GM23338 (cell line): ENCODE measurements around the gene PTPN6. TPM values are rescaled to one million over a fixed set of nuclear protein-coding genes. Genes with fewer than 3 reads are reported as not detected.
A peak's percentile ranks its signal among the peaks of the same experiment; 100 is the strongest.

Source experiments
- ATAC-seq: fragments of 200-7000 bp; cut with Tn5 transposase; 3 replicates; pipeline ENCODE4 v1.9.1; 2020
- DNase-seq: peaks from one replicate; pipeline ENCODE4 v3.0.0-alpha.2; 2015; ENCODE audit warnings: low spot score
- H2AFZ ChIP-seq: fragments of 200-600 bp; sonication (generic); 2 replicates; pipeline ENCODE4 v1.8.0; 2016; ENCODE audit warnings: antibody characterized with exemption, mild to moderate bottlenecking, moderate library complexity
- H3F3A ChIP-seq: fragments of 200-600 bp; sonication (generic); replicated peaks from 2 replicates; pipeline ENCODE4 v1.8.0; 2017; ENCODE audit warnings: antibody characterized with exemption, mixed run types, low read depth
- H3K27ac ChIP-seq: fragments of 200-600 bp; sonication (generic); 2 replicates; pipeline ENCODE4 v1.6.1; 2016; ENCODE audit warnings: low read depth
- H3K27me3 ChIP-seq: fragments of 200-600 bp; sonication (generic); 2 replicates; pipeline ENCODE4 v1.8.0; 2016; ENCODE audit warnings: mild to moderate bottlenecking, mixed run types, moderate library complexity; ENCODE audit not compliant: insufficient read depth
- H3K36me3 ChIP-seq: fragments of 200-600 bp; sonication (generic); 2 replicates; pipeline ENCODE4 v1.8.0; 2016; ENCODE audit warnings: mild to moderate bottlenecking; ENCODE audit not compliant: insufficient read depth
- H3K4me1 ChIP-seq: fragments of 200-600 bp; sonication (generic); 2 replicates; pipeline ENCODE4 v1.8.0; 2016; ENCODE audit warnings: mild to moderate bottlenecking, moderate library complexity; ENCODE audit not compliant: insufficient read depth
- H3K4me2 ChIP-seq: fragments of 200-600 bp; sonication (generic); 2 replicates; pipeline ENCODE4 v1.7.1; 2017; ENCODE audit warnings: mixed run types
- H3K4me3 ChIP-seq: fragments of 200-600 bp; sonication (generic); 2 replicates; pipeline ENCODE4 v1.6.1; 2016; ENCODE audit warnings: mixed run types
- H3K79me2 ChIP-seq: fragments of 200-600 bp; sonication (generic); replicated peaks from 2 replicates; pipeline ENCODE4 v1.8.0; 2017; ENCODE audit warnings: mild to moderate bottlenecking; ENCODE audit not compliant: insufficient read depth
- H3K9me2 ChIP-seq: fragments of 200-600 bp; sonication (generic); 2 replicates; pipeline ENCODE4 v1.8.0; 2017; ENCODE audit not compliant: insufficient read depth
- H4K20me1 ChIP-seq: fragments of 200-600 bp; sonication (generic); replicated peaks from 2 replicates; pipeline ENCODE4 v1.8.0; 2017; ENCODE audit warnings: mild to moderate bottlenecking; ENCODE audit not compliant: insufficient read depth
- H3K27ac Mint-ChIP-seq: 2 replicates; pipeline ENCODE4 v1.8.0; 2020; ENCODE audit warnings: inconsistent platforms, mild to moderate bottlenecking, moderate library complexity, mixed read lengths
- H3K27me3 Mint-ChIP-seq: 3 replicates; pipeline ENCODE4 v1.8.0; 2022; ENCODE audit warnings: low read depth, mild to moderate bottlenecking, moderate library complexity, mixed read lengths, inconsistent platforms; ENCODE audit not compliant: insufficient read depth, poor library complexity
- H3K36me3 Mint-ChIP-seq: 3 replicates; pipeline ENCODE4 v1.8.0; 2021; ENCODE audit warnings: low read depth, mild to moderate bottlenecking, inconsistent platforms, moderate library complexity, mixed read lengths
- H3K4me1 Mint-ChIP-seq: 3 replicates; pipeline ENCODE4 v1.8.0; 2020; ENCODE audit warnings: mild to moderate bottlenecking, inconsistent platforms, mixed read lengths
- H3K4me3 Mint-ChIP-seq: 3 replicates; pipeline ENCODE4 v1.8.0; 2021; ENCODE audit warnings: moderate library complexity, mild to moderate bottlenecking, inconsistent platforms, mixed read lengths
- H3K9me3 Mint-ChIP-seq: 3 replicates; pipeline ENCODE4 v1.8.0; 2020; ENCODE audit warnings: moderate library complexity, mild to moderate bottlenecking, inconsistent platforms, mixed read lengths
- CREB1 ChIP-seq: fragments of 250-450 bp; sonication (Bioruptor Pico); IDR thresholded peaks from 2 replicates; pipeline ENCODE4 v1.5.0; 2020; ENCODE audit warnings: low read depth, mild to moderate bottlenecking, moderate library complexity
- EZH2phosphoT487 ChIP-seq: fragments of 200-600 bp; sonication (generic); IDR thresholded peaks from one replicate; pipeline ENCODE4 v1.8.1; 2018; ENCODE audit warnings: antibody characterized with exemption; ENCODE audit not compliant: unreplicated experiment
- STAT1 ChIP-seq: IDR thresholded peaks from one replicate; pipeline ENCODE4 v1.6.1; 2016; ENCODE audit warnings: antibody characterized with exemption; ENCODE audit not compliant: unreplicated experiment
- polyA plus RNA-seq: library from polyadenylated mRNA; unstranded; fragments of >200 nt; fragmentation: Nextera tagmentation; extraction: Ambion mirVana; gene quantifications from 2 replicates; pipeline ENCODE4 v1.2.1, GENCODE V29; 2016
- total RNA-seq: library from RNA; depleted of rRNA; stranded (reverse); fragments of >200 nt; shearing (Covaris generic); gene quantifications from 2 replicates; pipeline ENCODE4 v1.2.3, GENCODE V29; 2014
- TF ChIP-seq, protein P1 (sequence below): fragments of 250-450 bp; sonication (Bioruptor Pico); IDR thresholded peaks from 2 replicates; pipeline ENCODE4 v1.5.0; 2020; ENCODE audit warnings: mild to moderate bottlenecking, moderate library complexity

The PTPN6 gene
- total and polyA plus RNA-seq, 2 experiments from 2014 or later: 25.3 to 35.4 TPM

DNA sequence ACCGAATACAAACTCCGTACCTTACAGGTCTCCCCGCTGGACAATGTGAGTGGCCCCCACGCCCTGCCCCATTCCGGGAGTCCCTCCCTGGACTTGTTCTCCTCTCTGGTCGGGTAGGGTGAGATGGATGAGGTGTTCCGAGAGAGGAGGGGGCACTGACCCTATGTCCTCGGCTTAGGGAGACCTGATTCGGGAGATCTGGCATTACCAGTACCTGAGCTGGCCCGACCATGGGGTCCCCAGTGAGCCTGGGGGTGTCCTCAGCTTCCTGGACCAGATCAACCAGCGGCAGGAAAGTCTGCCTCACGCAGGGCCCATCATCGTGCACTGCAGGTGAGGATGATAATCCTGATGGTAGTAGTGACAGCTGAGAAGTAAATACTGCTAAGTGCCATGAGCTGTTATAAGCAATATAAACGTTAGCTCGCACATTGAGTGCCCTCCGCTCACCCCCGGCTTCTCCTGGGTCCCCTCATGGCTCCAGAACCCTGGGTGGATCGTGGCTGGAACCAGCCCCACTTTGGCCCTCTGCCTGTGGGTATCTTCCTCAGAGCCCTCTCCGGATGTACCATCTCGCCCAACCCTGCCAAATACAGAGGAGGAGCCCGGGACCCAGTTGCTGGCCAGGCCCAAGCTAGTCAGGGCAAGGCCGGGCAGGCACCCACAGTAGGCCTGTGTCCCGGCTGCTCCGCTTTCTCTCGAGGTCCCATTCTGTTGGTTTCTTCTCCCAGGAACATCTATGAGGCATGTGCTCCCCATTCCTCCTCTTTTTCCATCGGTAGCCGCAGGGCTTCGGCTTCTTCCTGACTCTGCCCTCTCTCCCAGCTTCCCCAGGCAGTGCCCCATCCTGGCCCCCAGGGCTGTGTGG is 6.8 kb downstream of the PTPN6 start:
- peaks cover 19% of the 10 kb centered on the region for H3K27me3 Mint-ChIP-seq
- no peaks in the 10 kb centered on the region for H3K9me3 Mint-ChIP-seq
- Histone ChIP-seq H2AFZ (no peak overlapping the region), H3K36me3 (no peaks in the 10 kb centered on the region), H3K27ac (no peak overlapping the region), H3K4me1 (peaks cover 32% of the 10 kb centered on the region), H3K4me2 (no peak overlapping the region), H3K27me3 (no peaks in the 10 kb centered on the region), H3K4me3 (no peak overlapping the region), H3K79me2 (peaks cover 3% of the 10 kb centered on the region; the same call in 1 of the 2 replicates), H3F3A (peaks cover 15% of the 10 kb centered on the region), H3K9me2 (no peaks in the 10 kb centered on the region), H4K20me1 (no peaks in the 10 kb centered on the region)
- H3K36me3 Mint-ChIP-seq: no peaks in the 10 kb centered on the region; the same call in 2 of the 3 replicates
- no peak overlapping the region for H3K4me3 Mint-ChIP-seq
- TF ChIP-seq, protein P1, sequence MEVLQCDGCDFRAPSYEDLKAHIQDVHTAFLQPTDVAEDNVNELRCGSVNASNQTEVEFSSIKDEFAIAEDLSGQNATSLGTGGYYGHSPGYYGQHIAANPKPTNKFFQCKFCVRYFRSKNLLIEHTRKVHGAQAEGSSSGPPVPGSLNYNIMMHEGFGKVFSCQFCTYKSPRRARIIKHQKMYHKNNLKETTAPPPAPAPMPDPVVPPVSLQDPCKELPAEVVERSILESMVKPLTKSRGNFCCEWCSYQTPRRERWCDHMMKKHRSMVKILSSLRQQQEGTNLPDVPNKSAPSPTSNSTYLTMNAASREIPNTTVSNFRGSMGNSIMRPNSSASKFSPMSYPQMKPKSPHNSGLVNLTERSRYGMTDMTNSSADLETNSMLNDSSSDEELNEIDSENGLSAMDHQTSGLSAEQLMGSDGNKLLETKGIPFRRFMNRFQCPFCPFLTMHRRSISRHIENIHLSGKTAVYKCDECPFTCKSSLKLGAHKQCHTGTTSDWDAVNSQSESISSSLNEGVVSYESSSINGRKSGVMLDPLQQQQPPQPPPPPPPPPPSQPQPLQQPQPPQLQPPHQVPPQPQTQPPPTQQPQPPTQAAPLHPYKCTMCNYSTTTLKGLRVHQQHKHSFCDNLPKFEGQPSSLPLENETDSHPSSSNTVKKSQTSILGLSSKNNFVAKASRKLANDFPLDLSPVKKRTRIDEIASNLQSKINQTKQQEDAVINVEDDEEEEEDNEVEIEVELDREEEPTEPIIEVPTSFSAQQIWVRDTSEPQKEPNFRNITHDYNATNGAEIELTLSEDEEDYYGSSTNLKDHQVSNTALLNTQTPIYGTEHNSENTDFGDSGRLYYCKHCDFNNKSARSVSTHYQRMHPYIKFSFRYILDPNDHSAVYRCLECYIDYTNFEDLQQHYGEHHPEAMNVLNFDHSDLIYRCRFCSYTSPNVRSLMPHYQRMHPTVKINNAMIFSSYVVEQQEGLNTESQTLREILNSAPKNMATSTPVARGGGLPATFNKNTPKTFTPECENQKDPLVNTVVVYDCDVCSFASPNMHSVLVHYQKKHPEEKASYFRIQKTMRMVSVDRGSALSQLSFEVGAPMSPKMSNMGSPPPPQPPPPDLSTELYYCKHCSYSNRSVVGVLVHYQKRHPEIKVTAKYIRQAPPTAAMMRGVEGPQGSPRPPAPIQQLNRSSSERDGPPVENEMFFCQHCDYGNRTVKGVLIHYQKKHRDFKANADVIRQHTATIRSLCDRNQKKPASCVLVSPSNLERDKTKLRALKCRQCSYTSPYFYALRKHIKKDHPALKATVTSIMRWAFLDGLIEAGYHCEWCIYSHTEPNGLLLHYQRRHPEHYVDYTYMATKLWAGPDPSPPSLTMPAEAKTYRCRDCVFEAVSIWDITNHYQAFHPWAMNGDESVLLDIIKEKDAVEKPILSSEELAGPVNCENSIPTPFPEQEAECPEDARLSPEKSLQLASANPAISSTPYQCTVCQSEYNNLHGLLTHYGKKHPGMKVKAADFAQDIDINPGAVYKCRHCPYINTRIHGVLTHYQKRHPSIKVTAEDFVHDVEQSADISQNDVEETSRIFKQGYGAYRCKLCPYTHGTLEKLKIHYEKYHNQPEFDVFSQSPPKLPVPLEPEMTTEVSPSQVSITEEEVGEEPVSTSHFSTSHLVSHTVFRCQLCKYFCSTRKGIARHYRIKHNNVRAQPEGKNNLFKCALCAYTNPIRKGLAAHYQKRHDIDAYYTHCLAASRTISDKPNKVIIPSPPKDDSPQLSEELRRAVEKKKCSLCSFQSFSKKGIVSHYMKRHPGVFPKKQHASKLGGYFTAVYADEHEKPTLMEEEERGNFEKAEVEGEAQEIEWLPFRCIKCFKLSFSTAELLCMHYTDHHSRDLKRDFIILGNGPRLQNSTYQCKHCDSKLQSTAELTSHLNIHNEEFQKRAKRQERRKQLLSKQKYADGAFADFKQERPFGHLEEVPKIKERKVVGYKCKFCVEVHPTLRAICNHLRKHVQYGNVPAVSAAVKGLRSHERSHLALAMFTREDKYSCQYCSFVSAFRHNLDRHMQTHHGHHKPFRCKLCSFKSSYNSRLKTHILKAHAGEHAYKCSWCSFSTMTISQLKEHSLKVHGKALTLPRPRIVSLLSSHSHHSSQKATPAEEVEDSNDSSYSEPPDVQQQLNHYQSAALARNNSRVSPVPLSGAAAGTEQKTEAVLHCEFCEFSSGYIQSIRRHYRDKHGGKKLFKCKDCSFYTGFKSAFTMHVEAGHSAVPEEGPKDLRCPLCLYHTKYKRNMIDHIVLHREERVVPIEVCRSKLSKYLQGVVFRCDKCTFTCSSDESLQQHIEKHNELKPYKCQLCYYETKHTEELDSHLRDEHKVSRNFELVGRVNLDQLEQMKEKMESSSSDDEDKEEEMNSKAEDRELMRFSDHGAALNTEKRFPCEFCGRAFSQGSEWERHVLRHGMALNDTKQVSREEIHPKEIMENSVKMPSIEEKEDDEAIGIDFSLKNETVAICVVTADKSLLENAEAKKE (CRISPR knock-in tag): no peak
- no peak for TF ChIP-seq EZH2phosphoT487
- H3K4me1 Mint-ChIP-seq: peaks cover 40% of the 10 kb centered on the region
- ATAC-seq (no peak), DNase-seq (no peak)
- H3K27ac Mint-ChIP-seq: peak overlapping the region; percentile 85

DNA sequence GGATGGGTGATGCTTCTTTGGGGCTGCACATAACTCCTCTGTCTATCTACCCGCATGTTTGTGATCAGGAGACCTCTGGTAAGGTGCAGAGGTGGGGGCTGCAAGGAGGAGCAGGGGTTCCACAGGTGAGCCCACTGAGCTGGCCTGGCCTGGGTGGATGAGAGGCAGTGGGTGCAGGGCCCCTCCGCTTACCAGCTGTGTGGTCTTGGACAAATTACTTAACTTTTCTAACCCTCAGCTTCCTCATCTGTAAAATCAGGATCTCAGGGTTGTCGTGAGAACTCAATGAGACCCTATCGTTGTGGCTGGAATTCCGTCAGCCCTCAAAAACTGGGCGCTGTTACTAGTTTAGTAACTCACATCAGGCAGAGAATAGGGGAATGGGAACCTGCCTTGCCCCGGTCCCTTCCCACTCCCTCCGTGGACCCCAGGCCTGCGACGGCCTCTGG is 7.5 kb downstream of the PTPN6 start:
- no peak overlapping the region for H3K4me3 ChIP-seq
- H3K4me1 ChIP-seq: peaks cover 26% of the 10 kb centered on the region
- Mint-ChIP-seq H3K4me1 (peaks cover 34% of the 10 kb centered on the region), H3K27ac (peak overlapping the region; percentile 85), H3K36me3 (no peaks in the 10 kb centered on the region; the same call in 2 of the 3 replicates), H3K27me3 (peaks cover 19% of the 10 kb centered on the region), H3K4me3 (no peak overlapping the region), H3K9me3 (no peaks in the 10 kb centered on the region)
- H3K27me3 ChIP-seq: no peaks in the 10 kb centered on the region
- H3F3A ChIP-seq: peaks cover 15% of the 10 kb centered on the region
- no peaks in the 10 kb centered on the region for H4K20me1 ChIP-seq
- no peaks in the 10 kb centered on the region for H3K9me2 ChIP-seq
- ATAC-seq (no peak), DNase-seq (no peak)
- H3K4me2 ChIP-seq: no peak overlapping the region
- no peak overlapping the region for H3K27ac ChIP-seq
- H2AFZ ChIP-seq: no peak overlapping the region
- H3K36me3 ChIP-seq: no peaks in the 10 kb centered on the region
- H3K79me2 ChIP-seq: peaks cover 7% of the 10 kb centered on the region
- TF ChIP-seq STAT1: no peak
- no peak for TF ChIP-seq CREB1
- TF ChIP-seq, protein P1 (CRISPR knock-in tag): no peak
